HG03025 (cell line): Measurements from ENCODE around the gene CCDC116.
A peak's percentile ranks its signal among the peaks of the same experiment; 100 is the strongest.

Source experiments
- ATAC-seq: cut with Tn5 transposase; IDR thresholded peaks from one replicate; pipeline ENCODE4 v1.9.1; 2021; ENCODE audit warnings: mild to moderate bottlenecking, moderate library complexity; ENCODE audit not compliant: unreplicated experiment, low FRiP score

The CCDC116 gene

DNA sequence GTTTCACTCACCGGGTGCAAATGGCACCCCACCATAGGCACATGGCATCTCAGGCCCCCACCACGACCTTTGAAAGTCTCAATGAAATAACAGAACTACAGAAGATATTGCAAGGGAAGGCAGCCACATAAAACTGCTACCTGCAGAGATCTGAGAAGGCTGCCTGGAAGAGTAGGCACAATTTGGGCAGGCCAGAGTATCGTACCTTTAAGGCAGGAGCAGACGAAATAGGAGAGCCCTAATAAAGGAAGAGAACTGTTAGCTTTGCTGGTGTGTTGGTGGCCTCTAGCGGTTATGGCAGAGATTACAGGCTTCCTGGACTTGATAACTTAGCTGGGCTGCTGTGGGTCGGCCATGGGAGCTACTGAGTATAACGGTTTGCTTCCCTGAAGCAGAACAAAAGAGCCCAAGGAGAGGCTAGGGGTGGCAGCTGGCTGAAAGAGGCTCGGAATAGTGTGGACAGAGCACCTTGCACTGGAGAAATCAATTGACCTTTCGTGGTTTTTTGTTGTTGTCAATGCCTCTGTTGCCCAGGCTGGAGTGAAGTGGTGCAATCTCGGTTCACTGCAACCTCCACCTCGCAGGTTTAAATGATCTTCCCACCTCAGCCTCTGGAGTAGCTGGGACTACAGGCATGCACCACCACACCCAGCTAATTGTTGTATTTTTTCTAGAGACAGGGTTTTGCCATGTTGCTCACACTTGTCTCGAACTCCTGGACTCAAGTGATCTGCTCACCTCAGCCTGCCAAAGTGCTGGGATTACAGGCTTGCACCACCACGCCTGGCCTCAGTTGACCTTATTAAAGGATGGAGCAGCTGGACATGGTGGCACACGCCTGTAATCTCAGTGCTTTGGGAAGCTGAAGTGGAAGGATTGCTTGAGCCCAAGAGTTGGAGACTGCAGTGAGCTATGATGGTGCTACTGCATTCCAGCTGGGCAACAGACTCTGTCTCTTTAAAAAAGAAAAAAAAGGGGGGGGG, 14.3 kb downstream of the CCDC116 start:
- no peak for ATAC-seq

DNA sequence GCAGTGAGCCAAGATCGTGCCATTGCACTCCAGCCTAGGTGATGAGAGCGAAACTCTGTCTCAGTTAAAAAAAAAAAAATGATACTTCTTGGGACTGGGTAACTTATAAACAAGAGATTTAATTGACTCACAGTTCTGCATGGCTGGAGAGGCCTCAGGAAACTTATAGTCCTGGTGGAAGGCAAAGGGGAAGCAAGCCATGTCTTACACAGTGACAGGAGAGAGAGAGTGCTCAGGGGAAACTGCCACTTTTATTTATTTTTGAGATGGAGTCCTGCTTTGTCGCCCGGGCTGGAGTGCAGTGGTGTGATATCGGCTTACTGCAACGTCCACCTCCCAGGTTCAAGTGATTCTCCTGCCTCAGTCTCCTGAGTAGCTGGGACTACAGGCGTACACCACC, 17.7 kb downstream of the CCDC116 start:
- no peak for ATAC-seq

DNA sequence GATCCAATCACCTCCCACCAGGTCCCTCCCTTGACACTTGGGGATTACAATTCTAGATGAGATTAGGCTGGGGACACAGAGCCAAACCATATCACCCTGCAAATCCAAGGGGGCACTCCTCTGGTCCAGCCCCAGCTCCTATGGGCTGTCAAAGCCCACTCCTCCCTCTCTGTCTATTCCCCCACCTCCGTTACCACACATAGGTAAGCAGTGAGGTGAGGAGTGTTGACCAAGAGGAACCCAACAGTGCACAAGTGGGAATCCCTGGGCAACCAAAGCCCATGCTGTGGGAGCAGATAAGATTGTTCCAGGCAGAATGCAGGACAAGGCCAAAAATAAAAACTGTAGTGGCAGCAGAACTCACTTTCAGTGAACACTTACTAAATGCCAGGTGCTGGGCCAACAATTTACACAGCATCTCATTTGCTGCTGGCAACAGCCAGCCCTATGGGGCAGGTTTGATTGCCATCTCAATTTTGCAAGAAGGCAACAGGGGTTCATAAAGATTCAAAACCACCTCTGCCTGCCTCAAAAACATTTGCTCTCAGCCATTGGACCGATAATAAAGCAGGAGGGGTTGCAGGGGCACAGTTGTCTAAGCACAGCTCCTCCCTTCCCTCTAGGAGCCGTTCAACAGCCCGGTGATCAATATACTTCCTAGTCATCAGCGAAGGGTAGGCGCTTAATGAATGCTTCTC, 18.4 kb downstream of the CCDC116 start:
- ATAC-seq: no peak

DNA sequence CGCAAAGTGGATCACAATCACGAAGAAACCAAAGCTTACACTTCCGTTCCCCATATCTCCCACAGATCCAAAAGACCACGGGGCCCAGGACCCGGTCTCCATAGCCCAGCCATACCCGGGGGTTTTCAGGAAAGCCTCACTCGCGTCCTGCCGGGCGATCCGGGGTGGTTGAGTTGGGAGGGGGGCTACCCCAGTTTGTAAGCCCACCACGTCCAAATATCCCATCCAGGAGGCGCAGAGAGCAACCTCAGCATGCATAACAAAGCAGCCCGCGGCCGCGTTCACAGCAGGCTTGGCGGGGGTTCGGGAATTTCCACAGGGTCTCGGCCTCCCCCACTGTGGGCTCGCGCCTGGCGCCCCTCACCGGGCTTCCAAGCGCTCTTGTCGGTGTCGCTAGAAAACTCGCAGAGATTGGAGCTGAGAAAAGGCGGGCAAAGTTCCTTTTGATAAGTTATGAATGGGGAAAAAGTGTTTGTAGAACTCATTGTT, 19.0 kb downstream of the CCDC116 start:
- no peak for ATAC-seq

DNA sequence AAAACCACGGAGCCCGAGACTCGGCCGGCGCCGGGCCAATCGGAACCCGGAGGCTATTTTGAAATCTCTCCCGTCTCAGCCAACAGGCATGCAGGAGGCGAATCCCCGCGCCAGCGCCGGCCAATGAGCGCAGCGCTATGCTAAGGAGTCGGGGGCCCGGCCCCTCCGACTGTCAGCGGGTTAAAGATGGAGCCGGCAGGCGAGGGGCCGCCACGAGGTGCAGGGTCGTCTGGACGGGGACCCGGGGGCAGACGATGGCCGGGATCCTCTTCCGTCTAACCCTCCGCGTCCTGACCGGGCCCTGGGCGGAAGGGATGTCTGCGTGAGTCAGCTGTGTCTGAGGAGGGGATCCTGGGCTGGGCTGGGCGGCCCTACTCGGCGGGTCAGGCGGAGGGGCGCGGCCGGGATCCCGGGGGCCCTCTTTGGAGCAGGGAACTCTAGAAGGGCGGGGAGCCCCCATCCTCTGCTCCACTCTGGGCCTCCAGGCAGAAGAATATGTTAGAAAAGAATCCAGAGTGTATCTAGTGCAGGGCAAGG, 19.5 kb downstream of the CCDC116 start:
- peak; percentile 64 for ATAC-seq

DNA sequence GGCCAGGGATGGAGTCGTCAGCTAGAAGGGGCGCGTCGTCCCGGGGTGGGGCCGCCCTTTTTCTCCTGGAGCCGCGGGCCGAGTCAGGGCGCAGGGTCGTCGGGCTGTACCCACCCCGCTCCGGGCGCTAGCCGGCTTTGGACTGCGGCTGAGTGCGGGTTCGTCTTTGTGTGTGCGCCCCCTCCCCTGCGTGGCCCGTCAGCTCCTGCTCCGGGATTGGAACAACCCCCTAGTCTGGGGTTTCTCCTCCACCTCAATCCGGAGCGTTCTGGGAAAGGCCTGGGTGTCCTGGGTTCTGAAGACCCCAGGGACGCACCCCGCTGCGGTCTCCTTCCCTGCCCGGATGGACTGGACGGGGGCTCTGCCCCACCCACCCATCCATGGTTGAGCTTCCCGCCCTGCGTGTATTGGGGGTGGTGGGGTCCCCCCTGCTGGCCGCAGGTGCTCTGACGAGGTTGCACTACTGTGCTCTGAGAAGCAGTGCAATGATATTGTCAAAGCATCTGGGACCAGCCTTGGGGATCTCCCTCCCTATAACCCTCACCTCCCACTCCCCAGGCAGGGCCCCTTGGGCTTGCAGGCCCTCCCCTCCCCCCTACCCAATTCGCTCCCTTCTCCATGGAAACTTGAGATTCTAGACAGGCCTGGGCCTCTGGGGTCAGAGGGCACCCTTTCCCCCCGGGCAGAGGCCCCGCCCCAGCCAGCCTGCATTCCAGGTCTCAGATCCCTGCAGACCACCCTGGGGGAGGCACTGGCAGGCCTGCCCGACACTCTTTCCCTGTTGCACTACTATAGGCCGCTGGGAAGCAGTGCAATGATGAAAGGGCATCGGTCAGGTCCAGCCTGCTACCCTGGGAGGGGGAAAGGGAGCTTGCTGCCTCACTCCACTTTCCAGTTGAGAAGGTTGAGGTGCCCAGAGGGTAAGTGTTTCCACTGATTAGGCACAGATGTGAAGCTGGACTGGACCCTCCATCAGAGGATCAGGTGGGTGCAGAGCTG, 20.3 kb downstream of the CCDC116 start:
- ATAC-seq: no peak

DNA sequence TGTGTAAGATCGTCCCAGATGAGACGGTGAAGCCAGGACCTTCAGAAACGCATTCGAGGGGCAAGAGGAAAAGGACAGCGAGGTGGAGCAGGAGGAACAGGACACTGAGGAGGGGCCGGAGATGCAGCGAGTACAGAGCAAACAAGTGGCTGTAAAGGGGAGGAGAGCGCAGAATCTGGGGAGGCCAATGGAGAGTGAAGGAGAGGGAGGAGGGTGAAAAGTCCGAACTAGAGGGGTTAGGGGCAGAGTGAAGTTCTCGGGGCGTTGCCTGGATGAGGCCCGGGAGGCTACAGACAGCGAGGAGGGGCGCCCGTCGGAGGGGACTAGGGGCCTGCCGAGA, 24.4 kb downstream of the CCDC116 start:
- no peak for ATAC-seq

DNA sequence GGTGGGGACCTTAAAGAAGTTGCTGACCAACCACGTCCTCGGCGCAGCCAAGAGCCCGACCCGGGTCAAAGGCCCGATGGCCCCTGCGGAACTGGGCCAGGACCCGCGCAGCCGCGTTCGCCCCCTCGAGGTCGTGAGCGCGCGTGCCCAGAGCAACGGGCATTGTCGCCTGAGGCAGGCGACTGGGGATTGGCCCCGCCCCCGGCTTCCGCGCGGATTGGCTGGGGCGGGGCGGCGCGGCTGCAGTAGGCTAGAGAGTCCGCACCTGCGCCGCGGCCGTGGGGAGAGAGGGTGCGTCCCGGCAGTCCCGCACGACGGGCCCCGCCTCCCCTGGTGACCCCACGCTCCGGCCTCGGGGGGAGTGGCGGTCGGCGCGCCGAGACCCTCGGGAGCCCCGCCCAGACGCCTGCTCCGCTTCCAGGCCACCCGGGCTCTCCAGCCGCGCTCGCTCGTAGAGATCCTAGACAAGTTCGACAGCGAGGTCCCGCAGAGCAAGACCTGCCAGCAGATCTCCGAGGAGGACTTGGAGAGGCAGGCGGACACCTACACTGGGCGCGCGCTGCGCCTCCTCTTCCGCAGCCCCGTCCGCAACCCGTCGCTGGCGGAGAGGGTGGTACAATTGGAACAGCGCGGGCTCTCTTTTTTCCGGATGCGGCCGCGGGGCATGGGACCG, 24.9 kb downstream of the CCDC116 start:
- peak; percentile 38 for ATAC-seq

DNA sequence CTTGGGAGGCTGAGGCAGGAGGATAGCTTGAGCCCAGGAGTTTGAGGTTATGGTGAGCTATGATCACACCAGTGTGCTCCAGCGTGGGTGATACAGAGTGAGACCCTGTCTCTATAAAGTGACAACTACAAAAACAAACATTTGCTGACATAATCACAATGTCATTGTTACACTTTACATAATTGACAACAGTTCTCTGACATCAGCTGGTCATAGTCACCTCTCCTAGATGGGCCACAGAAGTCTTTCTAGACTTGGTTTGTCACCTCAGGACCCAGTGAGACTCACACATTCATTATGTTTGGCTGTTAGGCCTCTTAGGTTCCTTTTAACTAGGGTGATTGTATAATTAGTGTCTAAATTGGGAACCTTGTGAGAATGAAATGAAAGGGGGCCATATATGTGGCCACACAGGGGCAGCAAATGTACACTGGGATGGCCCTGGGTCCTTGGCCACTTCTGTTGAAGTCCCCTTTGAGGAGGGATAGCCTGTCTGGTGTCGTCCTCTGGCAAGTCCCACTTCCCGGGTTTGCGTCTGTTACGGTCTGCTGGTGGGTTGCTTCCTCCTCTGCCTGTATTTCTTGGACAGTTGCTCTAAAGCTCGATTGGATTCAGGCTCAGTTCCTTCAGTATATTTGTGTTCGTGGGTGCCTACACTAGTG, 27.4 kb downstream of the CCDC116 start:
- ATAC-seq: no peak

DNA sequence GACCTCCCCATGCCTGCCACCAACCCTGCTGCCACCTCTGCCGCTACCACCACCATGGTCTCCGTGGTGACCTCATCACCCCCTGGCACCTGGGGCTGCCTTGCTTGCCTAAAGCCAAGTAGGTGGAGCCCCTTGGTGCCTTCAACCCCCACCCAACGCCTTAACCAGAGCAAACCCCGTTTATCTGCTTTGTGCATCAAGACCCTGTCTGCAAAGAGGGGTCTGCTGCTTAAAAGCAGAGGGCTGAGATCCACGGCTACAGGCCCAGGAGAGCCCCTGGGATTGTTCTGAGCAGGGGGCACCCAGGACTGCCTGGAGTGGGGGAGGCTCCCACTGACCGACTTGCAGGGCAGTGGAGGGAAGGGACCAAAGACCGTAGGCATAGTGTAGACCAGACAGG, 28.3 kb downstream of the CCDC116 start:
- ATAC-seq: no peak

DNA sequence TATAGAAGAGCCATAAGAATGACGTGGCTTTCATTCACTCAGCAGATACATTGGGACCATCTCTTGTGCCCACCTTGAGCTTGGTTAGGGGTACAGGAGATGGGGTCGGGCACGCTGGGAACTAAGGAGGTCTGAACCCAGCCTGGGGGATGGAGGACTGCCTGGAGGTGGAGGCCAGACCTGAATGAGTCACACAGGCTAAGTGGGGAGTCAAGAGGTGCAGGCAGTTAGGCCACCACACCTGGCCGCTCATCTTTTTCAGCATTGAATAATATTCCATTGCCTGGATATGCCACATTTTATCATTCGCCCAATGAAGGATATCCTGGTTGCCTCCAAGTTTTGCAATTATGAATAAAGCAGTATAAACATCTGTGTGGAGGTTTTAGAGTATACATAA, 29.4 kb downstream of the CCDC116 start:
- no peak for ATAC-seq

DNA sequence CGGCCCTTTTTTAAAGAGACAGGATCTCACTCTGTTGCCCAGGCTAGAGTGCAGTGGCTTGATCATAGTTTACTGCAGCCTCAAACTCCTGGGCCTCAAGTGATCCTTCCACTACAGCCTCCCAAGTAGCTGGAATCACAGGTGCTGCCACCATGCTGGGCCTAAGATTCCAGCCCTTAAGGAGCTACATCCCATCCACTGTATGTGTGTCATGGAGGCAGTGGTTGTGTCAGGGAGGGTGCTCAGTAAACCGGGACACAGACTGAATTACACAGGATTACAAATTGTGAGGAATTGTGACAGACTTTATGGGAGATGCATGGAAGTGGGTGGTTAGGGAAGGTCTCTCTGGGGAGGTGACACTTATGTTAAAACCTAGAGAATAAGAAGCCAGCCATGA, 31.2 kb downstream of the CCDC116 start:
- no peak for ATAC-seq

DNA sequence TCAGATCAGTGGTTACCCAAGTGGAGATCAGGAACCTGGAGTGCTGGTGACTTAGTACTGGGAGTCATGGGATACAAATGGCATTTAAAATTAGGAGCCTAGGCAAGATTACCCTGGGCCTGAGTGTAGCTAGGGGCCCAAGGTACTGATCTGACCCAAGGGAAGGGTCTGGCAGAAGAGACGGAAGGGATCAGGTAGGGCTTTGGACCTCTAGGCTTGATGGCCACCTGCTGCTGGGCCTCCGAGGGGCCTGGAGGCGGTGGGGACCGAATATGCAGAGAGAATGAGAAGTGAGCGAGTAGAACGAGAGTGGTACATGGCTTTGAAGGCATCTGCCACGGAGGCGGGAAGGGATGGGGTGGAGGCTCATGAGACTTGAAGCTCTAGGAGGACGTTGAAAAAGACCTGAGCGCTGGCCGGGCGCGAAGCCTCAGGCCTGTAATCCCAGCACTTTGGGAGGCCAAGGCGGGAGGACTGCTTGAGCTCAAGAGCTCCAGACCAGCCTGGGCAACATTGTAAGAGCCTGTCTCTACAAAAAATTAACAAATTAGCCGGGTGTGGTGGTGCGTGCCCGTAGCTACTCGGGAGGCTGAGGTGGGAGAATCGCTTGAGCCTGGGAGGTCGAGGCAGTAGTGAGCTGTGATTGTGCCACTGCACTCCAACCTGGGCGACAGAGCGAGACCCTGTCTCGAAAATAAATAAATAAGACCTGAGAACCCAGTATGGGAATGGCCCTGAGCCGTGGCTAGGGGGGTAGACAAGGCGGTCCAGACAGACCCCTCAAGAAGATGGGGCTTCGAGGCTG, 32.7 kb downstream of the CCDC116 start:
- no peak for ATAC-seq

DNA sequence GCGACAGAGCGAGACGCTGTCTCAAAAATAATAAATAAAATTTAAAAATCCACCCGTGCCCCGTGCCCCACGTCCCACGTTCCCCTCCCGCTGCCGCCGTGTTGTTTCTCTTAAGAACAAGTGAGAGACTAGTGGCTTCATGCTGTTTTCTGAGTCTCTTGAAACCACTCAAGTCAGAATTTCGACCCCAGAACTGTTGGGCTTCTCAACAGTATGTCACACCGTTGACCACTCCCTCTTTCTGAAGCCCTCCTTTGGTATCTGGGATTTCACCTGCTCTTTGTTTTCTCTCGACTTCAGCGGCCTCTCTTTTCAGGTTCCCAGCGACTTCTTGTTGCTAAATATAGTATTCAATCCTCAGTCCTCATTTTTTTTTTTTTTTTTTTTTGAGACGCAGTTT, 34.2 kb downstream of the CCDC116 start:
- no peak for ATAC-seq

DNA sequence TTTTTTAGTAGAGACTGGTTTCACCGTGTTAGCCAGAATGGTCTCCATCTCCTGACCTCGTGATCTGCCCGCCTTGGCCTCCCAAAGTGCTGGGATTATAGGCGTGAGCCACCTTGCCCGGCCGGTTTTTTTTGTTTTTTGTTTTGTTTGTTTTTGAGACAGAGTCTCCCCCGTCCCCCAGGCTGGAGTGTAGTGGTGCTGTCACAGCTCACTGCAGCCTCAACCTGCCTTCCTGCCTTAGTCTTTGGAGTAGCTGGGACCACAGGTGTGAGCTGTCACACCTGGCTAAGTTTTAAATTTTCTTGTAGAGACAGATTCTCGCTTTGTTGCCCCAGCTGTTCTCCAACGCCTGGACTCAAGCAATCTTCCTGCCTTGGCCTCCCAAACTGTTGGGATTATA, 36.5 kb downstream of the CCDC116 start:
- ATAC-seq: no peak

DNA sequence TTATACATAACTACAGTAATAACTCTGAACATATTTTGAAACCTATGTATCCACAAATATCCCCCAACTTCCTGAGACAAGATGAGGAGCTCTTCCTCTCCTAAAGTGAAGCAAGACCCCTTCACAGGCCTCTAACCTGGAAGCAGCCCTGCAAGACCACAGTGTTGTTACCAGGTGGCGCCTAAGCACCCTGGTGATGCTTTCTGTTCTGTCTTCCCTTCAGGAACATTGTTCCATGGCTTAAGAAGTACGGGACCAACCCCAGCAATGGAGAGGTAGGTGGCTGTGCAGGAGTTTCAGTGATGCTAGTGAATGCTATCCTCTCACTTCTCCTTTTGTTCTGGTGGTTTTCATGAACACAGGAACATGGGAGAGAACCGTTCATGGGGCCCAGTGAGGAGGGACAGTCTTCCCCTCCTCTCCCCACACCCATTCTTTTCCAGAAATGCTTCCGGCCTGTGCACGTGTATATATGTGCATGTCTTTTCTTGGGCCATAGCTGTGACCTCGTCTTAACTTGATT, 39.6 kb downstream of the CCDC116 start:
- ATAC-seq: no peak

DNA sequence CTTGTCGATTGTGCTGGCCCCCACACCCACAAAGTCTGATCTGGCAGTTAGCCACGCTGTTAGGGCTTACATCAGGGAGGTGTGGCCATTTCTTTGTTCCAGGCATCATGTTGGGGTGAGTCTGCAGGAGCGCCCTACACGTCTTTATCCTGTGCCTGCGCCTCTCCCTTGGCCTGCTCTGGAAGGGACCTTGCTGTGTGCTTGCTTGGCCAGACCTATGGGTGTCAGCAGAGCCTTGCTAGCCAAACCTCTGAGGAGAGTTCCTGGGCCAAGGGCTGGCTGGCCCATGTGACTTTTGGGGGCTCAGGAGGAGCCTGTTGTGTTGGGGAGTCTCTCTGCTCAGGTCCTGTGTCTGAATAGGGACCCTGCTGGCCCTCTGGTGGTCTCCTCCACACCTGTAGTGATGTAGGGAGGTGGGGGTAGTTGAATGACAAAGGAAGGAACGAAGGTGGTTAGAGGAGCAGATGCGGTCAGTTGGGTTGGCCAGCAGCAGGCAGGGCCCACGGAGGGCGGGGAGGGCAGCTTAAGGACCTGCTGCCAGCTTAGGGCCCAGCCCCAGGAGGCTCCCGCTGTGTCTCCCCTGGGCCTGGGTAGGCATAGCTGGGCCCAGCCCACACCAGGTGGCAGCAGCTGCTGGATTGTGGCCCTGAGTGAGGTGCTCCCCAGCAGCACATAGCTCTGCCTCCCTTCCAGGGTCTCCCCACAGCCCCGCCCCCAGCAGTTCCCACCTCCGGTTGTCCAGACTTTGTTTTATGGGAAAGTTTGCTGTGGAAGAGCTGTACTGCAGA, 41.2 kb downstream of the CCDC116 start:
- no peak for ATAC-seq
